HG02623 (cell line): ENCODE measurements around the gene ZNF534.
"Not testable (repeated sequence)": the region's sequence is repeated elsewhere in the genome, so short reads cannot be mapped to it uniquely, and the experiment has no call there.

ENCODE experiments used
- ATAC-seq: cut with Tn5 transposase; IDR thresholded peaks from one replicate; pipeline ENCODE4 v1.9.1; 2021; ENCODE audit warnings: moderate library complexity; ENCODE audit not compliant: unreplicated experiment

The ZNF534 gene

GRCh38 chr19:52494518-52494917, 65.6 kb downstream of the ZNF534 start:
- no peak for ATAC-seq

DNA sequence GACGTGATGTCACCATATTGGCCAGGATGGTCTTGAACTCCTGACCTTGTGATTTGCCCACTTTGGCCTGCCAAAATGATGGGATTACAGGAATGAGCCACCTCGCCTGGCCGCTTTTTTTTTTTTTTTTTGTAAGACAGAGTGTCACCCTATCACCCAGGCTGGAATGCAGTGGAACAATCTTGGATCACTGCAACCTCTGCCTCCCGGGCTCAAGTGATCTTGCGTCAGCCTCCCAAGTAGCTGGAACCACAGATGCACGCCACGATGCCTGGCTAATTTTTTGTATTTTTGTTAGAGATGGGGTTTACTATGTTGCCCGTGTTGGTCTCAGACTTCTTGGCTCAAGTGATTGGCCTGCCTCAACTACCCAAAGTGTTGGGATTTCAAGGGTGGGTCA, 69.6 kb downstream of the ZNF534 start:
- ATAC-seq = no peak

GRCh38 chr19:52500474-52500873, 71.5 kb downstream of the ZNF534 start:
- ATAC-seq = not testable (repeated sequence)

GRCh38 chr19:52500991-52501390, 72.0 kb downstream of the ZNF534 start:
- ATAC-seq = not testable (repeated sequence)
